GM18858 (cell line): ENCODE data around the gene HCN3.

Experiments
- ATAC-seq: cut with Tn5 transposase; IDR thresholded peaks from one replicate; pipeline ENCODE4 v1.9.1; 2021; ENCODE audit not compliant: unreplicated experiment

The HCN3 gene

DNA sequence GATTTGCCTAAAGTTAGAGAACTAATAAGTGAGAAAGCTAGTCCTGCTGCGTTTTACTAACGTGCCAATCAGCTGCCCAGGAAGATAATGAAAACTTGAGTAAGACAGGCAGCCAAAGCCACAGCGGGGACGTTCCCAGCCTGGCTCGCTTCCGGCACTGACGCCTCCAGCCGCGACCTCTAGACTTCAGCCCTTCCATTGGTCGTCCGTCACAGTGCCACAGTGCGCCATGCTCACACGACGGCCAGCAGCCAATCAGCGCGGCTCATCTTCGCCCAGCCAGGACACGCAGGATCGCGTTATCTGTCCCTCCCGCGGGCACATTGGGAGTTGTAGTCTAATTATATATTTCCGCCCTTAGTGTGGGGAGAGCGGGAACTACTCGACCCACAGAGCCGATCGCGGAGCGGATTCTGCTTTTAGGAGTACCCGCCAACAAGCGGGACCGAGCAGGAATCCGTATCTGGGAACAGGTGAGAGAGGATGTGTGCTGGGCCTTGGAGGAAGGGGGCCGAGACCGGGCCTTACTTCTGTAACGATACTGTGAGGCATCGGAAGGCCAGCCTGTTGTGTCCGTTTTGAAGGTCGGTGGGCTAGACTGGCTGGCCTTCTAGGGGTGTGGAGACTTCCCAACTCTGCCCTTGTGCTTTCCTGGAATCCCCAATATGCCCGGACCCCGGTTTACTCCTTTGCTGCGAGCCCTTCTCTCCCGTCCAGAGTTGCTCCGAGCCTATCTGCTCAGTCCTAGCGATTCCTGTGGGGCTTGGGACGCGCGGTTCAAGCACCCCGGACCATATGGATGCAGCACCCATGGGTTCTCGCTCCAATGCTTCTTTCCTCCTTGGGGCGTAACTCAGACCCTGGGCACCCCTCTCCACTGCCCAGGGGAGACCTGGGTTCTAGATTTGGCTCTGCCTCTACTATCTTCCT, 31.5 kb downstream of the HCN3 start, which contains the start of gene FDPS:
Gene FDPS, plus strand, starts transcription at position 374 of the 930 bp plus-strand sequence. CDS start 924 bp downstream, outside the sequence.
- ATAC-seq = peak; percentile 90

DNA sequence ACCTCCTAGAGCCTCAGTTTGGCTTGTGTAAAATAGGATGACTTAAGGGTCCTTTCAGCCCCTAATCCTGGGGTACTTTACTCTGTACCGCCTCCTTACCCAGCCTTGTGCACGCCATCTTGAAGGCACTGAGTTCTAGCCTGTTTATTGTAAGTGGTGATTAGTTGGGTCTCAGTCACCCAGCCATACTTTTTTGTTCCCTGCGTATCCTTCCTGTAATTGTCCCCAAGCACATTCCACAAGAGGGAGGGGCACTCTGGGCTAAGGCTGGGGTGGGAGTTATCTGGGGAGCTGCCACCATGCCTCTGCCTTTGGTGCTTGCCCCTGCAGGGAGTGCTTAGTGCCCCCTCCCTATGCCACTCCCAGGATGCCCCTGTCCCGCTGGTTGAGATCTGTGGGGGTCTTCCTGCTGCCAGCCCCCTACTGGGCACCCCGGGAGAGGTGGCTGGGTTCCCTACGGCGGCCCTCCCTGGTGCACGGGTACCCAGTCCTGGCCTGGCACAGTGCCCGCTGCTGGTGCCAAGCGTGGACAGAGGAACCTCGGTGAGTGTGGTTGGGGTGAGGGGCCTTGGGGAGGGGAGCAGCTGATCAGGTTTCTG, 32.3 kb downstream of the HCN3 start:
- no peak for ATAC-seq

DNA sequence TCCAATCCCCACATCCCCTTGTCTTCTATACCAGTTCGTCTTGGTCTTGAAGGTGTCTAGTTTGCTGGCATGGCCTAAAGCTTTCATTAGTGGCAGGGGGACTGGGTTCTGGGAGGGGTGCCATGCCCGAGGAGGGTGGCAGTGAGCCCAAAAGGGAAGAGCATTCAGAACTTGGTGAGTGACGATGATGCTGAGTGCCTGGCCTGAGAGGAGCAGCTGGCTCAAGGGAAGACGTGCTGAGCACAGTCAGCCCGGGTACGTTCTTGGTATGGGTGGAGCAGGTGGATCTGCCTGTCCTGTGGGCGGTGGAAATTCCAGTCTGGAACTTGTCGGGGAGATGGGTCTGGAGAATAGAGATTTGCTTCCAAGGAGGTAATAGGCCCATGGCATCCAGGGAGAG, 36.0 kb downstream of the HCN3 start:
- ATAC-seq = no peak

DNA sequence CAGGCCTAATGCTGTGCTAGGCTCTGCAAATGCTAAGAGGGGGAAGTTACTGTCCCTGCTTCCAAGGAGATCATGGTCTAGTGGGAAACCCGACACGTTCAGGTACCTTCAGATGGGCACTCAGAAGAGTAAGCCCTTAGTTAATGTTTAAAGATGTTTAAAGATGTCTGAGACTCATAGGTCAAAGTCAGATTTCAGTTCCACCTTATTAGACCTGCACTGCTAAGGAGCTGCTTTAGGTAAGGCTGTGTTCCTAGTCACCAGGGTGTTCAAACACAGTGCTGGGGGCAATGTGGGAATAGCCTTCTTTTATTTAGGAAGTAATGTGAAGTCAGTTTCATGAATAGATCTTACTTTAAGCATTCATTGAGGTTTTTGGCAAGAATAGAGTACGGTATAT, 39.7 kb downstream of the HCN3 start:
- no peak for ATAC-seq

DNA sequence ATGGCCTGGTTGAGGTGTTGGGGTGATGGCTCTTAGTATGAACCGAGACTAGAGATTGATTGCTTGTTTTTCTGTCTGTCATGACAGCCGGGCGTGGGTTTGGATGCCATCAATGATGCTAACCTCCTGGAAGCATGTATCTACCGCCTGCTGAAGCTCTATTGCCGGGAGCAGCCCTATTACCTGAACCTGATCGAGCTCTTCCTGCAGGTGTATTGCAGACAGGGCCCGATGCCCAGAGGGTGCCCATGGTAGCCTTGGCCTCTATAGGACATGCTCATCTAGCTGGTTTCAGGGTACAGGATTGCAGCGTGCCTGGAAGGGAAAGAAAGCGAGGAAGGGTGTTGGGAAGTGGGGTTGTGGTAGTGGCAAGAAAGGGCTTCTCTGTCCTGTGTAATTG, 40.8 kb downstream of the HCN3 start:
- no peak for ATAC-seq

DNA sequence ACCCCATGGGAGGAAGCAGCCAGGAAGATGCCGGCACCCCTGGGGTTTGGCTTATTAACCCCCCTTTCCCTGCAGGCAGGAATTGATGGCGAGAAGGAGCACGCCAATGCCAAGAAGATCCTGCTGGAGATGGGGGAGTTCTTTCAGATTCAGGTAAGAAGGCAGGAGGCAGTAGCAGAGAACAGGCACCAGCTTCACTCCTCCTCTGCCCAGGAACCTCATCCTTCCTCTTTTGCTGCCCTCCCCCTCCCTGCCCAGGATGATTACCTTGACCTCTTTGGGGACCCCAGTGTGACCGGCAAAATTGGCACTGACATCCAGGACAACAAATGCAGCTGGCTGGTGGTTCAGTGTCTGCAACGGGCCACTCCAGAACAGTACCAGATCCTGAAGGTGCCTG, 42.3 kb downstream of the HCN3 start:
- ATAC-seq = no peak

DNA sequence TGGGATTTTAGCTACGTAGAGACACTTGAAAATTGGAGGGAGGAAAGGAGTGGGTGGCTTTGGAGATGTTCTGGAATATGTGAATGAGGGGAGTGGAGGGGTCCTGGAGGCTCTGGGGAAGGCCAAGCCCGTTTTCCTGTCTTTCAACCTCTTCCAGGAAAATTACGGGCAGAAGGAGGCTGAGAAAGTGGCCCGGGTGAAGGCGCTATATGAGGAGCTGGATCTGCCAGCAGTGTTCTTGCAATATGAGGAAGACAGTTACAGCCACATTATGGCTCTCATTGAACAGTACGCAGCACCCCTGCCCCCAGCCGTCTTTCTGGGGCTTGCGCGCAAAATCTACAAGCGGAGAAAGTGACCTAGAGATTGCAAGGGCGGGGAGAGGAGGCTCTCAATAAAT, 43.0 kb downstream of the HCN3 start:
- ATAC-seq = no peak

DNA sequence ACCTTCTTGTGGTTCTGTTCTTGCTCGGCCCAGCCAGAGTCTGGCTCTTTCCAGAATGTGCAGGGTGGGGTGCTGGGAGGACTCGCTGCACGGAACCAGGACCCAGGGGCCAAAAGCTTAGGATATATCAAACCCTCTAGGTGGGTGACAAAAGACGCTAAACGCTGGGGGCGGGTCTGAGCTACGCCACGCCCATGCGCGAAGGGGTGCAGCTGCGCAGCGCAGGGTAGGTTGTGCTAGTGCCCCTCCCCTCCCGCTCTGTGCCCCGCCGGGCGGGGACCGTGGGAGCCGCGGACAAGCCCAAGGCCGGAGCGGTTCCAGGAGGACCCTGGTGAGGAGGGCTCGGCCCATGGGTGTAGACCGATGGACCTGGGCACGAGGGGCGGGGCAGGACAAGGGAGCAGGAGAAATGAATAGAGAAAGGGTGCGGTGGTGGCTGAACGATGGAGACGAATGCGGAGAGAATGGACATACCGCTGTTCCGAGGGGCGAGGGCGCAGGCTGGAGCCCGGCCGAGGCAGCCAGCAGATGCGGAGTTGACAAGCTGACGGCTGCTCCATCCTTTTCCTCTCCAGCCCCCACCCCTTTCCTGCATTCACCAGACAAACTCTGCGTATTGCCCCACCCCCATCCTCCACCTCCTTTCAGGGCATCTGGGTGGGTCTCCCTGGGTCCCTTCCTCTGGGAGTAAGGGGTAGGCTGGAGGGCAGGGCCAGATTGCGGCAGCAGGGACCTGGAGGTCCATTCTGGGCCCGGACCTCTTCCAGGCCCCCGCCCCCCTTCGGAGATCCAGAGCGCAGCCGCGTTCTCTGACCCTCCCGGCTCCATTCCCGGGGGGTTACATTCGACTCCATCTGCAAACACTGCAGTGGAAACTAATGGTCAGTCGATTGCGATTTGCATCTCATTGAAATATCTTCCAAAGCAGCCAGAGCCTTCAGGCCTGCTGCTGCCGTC, 43.7 kb downstream of the HCN3 start, which contains the start of gene RUSC1:
Gene RUSC1, plus strand, starts transcription at position 234 of the 957 bp plus-strand sequence. CDS start 880 bp downstream, outside the sequence.
- ATAC-seq = no peak

DNA sequence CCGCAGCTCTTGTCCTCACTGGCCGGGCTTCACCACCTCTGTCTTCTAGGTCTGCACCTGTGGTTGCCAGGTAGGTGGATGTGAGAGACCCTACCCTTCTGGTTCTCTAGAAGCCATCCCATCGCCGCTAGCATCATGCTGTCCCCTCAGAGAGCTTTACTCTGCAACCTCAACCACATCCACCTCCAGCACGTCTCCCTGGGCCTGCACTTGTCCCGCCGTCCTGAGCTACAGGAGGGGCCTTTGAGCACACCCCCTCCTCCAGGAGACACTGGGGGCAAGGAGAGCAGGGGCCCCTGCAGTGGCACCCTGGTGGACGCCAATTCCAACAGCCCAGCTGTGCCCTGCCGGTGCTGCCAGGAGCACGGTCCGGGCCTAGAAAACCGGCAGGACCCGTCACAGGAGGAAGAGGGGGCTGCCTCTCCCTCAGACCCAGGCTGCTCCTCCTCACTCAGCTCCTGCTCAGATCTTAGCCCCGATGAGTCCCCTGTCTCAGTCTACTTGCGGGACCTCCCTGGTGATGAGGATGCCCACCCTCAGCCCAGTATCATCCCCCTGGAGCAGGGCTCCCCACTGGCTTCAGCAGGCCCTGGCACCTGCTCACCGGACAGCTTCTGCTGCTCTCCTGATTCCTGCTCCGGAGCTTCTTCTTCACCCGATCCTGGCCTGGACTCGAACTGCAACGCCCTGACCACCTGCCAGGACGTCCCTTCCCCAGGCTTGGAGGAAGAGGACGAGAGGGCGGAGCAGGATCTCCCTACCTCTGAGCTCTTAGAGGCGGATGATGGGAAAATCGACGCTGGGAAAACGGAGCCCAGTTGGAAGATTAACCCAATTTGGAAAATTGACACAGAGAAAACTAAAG, 44.6 kb downstream of the HCN3 start:
- no peak for ATAC-seq

DNA sequence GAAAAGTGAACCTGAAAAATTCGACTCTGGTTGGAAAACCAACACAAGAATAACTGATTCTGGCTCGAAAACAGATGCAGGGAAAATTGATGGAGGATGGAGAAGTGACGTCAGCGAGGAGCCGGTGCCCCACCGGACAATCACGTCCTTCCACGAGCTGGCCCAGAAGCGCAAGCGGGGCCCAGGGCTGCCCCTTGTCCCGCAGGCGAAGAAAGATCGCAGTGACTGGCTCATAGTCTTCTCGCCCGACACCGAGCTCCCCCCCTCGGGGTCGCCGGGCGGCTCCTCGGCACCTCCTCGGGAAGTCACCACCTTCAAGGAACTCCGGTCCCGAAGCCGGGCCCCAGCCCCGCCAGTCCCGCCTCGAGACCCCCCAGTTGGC, 45.3 kb downstream of the HCN3 start:
- ATAC-seq = no peak

DNA sequence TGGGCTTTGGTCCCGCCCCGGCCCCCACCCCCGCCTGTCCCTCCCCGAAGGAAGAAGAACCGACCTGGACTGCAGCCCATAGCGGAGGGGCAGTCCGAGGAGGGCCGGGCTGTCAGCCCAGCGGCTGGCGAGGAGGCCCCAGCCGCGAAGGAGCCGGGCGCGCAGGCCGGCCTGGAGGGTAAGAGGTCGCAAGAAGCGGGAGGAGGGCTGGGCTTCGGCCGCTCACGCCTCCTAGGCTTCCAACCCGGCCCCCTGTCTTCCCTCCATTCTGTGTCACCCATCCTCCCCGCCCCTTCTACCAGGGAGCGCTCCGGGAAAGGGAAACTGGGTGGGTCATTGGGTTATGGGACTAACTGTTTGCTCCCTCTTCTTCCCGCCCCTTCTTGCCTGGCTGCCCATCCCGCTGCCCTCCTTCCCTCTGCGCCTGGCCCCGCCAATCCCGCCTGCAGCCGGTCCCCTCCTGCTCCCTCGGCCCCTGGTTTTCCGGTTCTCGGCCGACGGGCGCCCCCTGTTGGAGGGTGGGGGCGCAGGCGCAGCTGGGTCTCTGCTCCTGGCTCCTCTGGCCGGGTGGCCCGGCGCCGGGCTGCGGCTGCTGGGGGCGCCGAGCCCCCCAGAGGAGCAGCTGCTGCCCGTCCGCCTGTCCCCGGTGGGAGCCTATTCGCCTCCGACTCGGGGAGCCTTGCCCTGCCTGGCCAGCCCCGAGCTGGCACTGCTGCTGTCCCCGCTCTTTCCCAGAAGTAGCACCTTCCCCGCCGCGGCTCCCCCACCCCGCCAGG, 45.9 kb downstream of the HCN3 start:
- ATAC-seq = no peak

DNA sequence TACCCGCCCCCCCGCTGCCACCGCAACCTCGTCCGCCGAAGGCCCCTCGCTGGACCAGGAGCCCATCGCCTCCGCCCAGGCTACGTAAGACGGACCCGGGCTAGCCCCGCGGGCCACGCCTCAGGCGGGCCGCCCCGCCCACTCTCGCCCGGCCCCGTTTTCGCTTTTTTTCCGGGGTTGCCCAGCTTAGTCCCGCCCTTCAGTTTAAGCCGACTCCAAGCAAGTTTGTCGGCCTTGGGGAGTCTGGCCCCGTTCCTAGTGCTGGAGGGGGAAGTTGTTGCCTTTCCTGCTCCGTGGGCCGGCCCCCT, 46.4 kb downstream of the HCN3 start:
- no peak for ATAC-seq

DNA sequence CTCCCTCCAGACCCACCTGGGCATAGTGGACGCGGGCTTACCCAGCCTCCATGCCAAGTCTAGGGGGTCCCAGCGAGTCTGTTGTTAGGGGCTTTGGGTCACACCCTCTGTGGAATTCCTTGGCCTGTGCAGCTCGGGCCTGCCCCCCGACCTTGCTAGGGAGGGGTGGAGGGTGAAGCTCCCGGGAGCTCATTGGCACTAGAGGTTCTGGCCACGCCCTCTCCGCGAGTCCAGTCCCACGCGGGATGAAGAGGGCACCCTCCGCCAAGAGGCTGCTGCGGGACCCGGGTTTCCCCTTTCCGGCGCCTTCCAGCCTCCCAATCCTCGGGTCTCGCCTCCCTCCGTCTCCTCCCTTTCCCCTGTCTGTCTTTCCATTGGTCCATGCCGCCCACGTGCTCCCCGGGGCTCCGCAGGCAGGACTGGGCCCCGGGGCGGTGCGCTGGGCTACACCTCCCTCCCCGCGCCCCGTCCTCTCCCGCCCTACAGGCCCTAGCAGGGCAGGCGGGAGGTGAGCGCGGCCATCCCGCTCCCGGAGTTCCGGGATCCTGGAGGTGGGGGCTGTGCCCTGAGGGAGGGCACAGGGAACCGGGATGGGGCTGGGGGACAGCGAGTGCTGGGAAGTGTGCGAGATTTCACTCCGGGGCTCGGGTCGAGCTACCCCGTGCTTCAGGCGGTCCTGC, 46.9 kb downstream of the HCN3 start:
- peak; percentile 55 for ATAC-seq

DNA sequence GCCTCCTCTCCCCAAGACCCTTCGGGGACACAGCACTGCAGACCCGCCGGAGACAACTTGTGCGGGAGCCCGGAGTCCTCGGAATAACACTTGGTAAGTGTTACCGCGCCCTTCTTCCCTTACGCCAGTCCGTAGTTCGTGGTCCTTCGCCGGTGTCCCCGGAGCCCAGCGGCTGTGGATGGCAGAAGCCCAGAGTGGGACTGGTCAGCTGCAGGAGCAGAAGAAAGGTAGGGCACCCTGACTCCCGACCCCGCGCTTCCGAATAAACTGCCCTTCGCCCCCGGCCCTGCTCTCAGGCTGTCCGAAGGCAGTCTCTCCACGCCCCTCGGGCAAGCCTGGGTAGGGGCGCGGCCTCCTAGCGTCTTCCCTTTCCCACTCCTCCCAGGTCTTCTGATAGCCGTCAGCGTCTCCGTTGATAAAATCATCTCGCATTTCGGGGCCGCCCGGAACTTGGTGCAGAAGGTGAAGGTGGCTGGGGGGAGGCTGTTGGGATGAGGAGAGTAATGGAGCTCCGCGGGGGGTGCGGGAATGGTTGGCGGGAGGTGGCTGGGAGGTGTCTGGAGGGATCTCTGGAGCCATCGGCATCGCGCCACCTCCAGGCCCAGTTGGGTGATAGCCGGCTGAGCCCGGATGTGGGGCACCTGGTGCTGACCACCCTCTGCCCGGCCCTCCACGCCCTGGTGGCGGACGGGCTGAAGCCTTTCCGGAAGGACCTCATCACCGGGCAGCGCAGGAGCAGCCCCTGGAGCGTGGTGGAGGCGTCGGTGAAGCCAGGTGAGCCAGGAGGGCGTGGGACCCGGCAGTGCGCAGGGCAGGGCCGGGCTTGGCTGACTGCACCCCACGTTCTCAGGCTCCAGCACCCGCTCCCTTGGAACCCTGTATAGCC, 47.7 kb downstream of the HCN3 start:
- no peak for ATAC-seq

DNA sequence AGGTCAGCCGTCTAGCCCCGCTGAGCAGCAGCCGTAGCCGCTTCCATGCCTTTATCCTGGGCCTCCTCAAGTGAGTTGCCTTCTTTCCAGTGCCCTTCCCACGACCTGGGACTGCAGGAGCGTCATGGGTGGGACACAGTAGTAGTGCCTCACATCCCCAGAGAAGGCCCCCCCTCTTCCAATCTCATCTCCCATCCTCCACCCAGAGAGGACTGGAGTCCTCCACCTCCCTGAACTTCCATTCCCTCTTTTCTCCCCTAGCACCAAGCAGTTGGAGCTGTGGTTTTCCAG, 48.3 kb downstream of the HCN3 start:
- no peak for ATAC-seq

DNA sequence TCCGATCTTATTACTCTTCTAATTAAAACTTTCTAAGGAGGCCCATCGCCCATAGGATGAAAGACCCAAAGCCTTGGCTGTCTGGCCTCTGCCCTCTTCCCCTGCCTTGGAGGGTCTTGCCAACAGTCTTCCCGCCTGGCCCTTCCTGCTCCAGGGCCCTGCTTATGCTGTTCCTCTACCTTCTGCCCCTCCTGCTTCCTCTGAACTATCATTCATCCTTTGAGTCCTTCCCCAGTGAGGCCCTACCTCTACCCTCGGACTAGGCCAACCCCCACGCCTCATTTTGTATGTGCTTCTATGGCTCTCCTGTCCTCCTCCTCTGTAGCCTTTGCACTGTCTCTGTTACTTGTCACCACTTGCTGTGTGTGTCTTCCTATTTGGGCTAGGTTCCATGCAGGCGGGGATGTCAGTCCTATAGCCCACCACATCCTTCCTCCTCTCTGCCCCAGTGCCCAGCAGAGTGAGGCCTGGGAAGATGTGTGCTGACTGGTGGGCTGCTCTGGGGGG, 48.8 kb downstream of the HCN3 start:
- ATAC-seq = no peak

DNA sequence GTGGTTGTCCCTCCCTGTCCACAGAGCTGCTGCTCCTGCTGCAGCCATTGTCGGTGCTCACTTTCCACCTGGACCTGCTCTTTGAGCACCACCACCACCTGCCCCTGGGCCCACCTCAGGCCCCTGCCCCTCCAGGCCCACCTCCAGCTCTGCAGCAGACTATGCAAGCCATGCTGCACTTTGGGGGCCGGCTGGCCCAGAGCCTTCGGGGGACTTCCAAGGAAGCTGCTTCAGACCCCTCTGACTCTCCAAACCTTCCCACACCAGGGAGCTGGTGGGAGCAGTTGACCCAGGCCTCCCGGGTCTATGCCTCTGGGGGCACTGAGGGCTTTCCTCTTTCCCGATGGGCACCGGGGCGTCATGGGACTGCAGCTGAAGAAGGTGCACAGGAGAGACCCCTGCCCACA, 49.4 kb downstream of the HCN3 start:
- ATAC-seq = no peak

DNA sequence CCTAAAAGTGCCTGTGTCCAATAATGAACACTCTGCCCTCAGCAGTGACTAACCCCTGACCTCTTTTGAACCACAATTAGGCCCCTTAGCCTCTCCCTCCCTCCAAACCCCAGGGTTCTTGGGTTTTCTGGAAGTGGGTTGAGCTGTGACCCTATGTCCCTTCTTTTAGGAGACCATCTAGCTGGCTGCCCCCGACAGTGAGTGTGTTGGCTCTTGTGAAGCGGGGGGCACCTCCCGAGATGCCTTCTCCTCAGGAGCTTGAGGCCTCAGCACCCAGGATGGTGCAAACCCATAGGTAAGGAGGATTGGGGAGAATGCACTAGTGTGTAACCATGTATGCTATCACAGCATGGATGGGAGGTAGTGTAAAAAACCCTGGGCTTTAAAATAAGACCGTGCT, 50.7 kb downstream of the HCN3 start:
- no peak for ATAC-seq
